Panc1 (cell line): ENCODE data around the gene TBRG4. TPM values are rescaled to one million over a fixed set of nuclear protein-coding genes. Genes with fewer than 3 reads are reported as not detected.

Experiments used
- ATAC-seq: fragments of 200-7000 bp; cut with Tn5 transposase; 2 replicates; pipeline ENCODE4 v1.9.1; 2020; ENCODE audit warnings: mild to moderate bottlenecking, moderate library complexity
- BruUV-seq: library from RNA; stranded (reverse); fragments of 400-500 nt; replicated peaks from 2 replicates; lab custom pipeline; 2021; lab: Mats Ljungman, UMichigan
- CTCF ChIA-PET: fragments of 300-600 bp; sonication (Branson Sonifier 250); formaldehyde crosslinking; loops from one replicate; lab custom pipeline; 2022; ENCODE audit warnings: antibody characterized with exemption; lab: Charles Lee
- POLR2A ChIA-PET: fragments of 300-600 bp; sonication (Branson Sonifier 250); formaldehyde crosslinking; loops from one replicate; lab custom pipeline; 2022; ENCODE audit warnings: antibody characterized with exemption; lab: Charles Lee
- DNase-seq: peaks from one replicate; pipeline ENCODE4 v3.0.0-alpha.2; 2010; ENCODE audit warnings: low read depth, low spot score
- H3K27ac ChIP-seq: 2 replicates; pipeline ENCODE4 v1.5.1; 2011; ENCODE audit warnings: mild to moderate bottlenecking, low read length, inconsistent platforms
- H3K27me3 ChIP-seq: fragments of 200-500 bp; sonication (Bioruptor generic); 2 replicates; pipeline ENCODE4 v1.6.0; 2014; ENCODE audit warnings: low read length, inconsistent platforms; ENCODE audit not compliant: control insufficient read depth, insufficient read depth
- H3K36me3 ChIP-seq: fragments of 200-500 bp; sonication (Bioruptor generic); 2 replicates; pipeline ENCODE4 v1.5.1; 2014; ENCODE audit warnings: inconsistent platforms, mild to moderate bottlenecking, low read length, moderate library complexity; ENCODE audit not compliant: control insufficient read depth, insufficient read depth
- H3K4me1 ChIP-seq: 2 replicates; pipeline ENCODE4 v1.5.1; 2011; ENCODE audit warnings: inconsistent platforms, mild to moderate bottlenecking, low read length, moderate library complexity; ENCODE audit not compliant: control insufficient read depth, insufficient read depth
- H3K4me3 ChIP-seq, 2 experiments: 2 replicates each; pipeline ENCODE4 v1.5.1; 2011 to 2012; ENCODE audit warnings: low read depth in 2 of 2, low read length in 2 of 2, mild to moderate bottlenecking in 2 of 2, inconsistent platforms in 1 of 2, moderate library complexity in 1 of 2
- H3K9me3 ChIP-seq: fragments of 200-500 bp; sonication (Bioruptor generic); 2 replicates; pipeline ENCODE4 v1.5.1; 2014; ENCODE audit warnings: low read depth, mild to moderate bottlenecking, inconsistent platforms, low read length, moderate library complexity; ENCODE audit not compliant: control insufficient read depth, insufficient read depth
- POLR2AphosphoS5 ChIP-seq: IDR thresholded peaks from 2 replicates; pipeline ENCODE4 v1.6.1; 2012; ENCODE audit warnings: mild to moderate bottlenecking, low read depth, low read length, moderate library complexity
- SIN3A ChIP-seq: IDR thresholded peaks from 2 replicates; pipeline ENCODE4 v1.6.1; 2012; ENCODE audit warnings: low read depth, mild to moderate bottlenecking, low read length, moderate library complexity, borderline replicate concordance; ENCODE audit not compliant: insufficient read depth
- TCF7L2 ChIP-seq: IDR thresholded peaks from 2 replicates; pipeline ENCODE4 v1.6.1; 2011; ENCODE audit warnings: mild to moderate bottlenecking, low read depth, low read length, inconsistent platforms
- in situ Hi-C: cut with HindIII; loops from 2 replicates; pipeline ENCODE4 v1.10.0; 2016; ENCODE audit warnings: low sequenced_read_pairs, low pct_unique_long_range_greater_than_20kb
- intact Hi-C: fragments of 100-400 bp; cut with micrococcal nuclease; formaldehyde crosslinking; loops from one replicate; pipeline ENCODE4 v1.10.0; 2022; ENCODE audit not compliant: unreplicated experiment
- total RNA-seq: library from RNA; stranded (reverse); gene quantifications from one replicate; pipeline ENCODE4 v1.2.1, GENCODE V29; 2021; ENCODE audit not compliant: unreplicated experiment
- TF ChIP-seq, protein P1 (sequence below): fragments of 450-650 bp; IDR thresholded peaks from 2 replicates; pipeline ENCODE4 v1.5.1; 2017; ENCODE audit warnings: mild to moderate bottlenecking
- TF ChIP-seq, protein P2 (sequence below), 2 experiments: IDR thresholded peaks; 2 replicates each; pipeline ENCODE4 v1.6.1; 2011 to 2012; ENCODE audit warnings: low read depth in 2 of 2, control low read depth in 1 of 2, low read length in 1 of 2, mild to moderate bottlenecking in 1 of 2, moderate library complexity in 1 of 2; ENCODE audit not compliant: insufficient read depth in 1 of 2

Gene TBRG4
- total RNA-seq, 1 experiment from 2014 or later = 149 TPM

DNA sequence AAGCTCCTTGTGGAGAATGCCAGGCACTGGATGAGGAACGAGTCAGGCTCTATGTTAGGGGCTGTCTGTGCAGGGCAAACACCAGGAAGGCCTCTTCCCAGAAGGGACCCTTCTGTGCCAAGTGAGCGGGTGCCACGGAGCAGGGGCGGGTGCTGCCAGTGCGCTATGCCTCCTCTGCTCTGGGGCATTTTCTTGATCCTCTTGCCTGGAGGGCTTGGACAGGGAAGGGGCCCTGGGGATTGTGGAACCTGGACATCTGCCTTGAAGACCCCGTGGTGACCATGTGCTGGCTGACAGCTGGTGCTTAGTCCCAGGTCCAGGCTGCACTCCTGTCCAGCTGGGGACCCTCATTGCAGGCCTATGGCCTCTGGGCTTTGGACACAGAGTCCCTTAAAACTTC, 15.4 kb upstream of the TBRG4 start:
- Histone ChIP-seq H3K36me3 (no peaks in the 10 kb centered on the region), H3K4me1 (no peaks in the 10 kb centered on the region), H3K27me3 (no peaks in the 10 kb centered on the region), H3K9me3 (no peaks in the 10 kb centered on the region), H3K4me3 (no peak overlapping the region), H3K27ac (no peak overlapping the region)
- DNase-seq (no peak), ATAC-seq (no peak)
- POLR2A ChIA-PET = no interaction called here
- TF ChIP-seq TCF7L2 = no peak
- no peak for TF ChIP-seq SIN3A
- no TSS peak for BruUV-seq
- in situ Hi-C loops = no loop called here
- CTCF ChIA-PET = interaction anchor here (0.6 kb wide), 1 partner anchor 10 kb away, joined by 5 read pairs; no protein-coding TSS in a partner anchor
- intact Hi-C loops = loop anchor here (1.0 kb wide), 1 partner anchor 27 kb away; no protein-coding TSS in a partner anchor

DNA sequence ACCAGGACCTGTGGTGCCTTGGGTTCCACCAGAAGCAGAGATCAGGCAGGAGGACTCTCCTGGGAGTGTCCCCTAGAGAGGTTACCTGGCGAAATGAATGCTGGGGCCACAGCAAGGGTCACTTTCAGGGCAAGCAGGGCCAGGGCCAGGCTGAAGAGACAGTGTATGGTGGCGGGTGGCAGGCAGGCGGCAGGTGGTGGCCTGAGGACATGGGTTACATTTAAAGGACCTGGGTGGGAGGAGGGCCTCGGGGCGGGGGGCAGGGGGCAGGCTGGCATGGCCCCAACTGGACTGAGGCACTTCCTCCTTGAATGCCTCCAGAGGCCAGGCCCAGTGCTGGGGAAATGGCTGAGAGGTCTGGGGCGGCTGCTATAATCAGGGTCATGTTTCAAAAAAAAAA, 14.7 kb upstream of the TBRG4 start:
- in situ Hi-C loops (no loop called here), intact Hi-C loops (loop anchor here (1.0 kb wide), 1 partner anchor 26 kb away; no protein-coding TSS in a partner anchor)
- BruUV-seq = no TSS peak
- POLR2A ChIA-PET = no interaction called here
- H3K9me3 ChIP-seq = no peaks in the 10 kb centered on the region
- H3K27me3 ChIP-seq = no peaks in the 10 kb centered on the region
- no peak for DNase-seq
- H3K4me3 ChIP-seq = no peak overlapping the region
- no peaks in the 10 kb centered on the region for H3K36me3 ChIP-seq
- H3K27ac ChIP-seq = no peak overlapping the region
- no peaks in the 10 kb centered on the region for H3K4me1 ChIP-seq
- no peak for TF ChIP-seq SIN3A
- TF ChIP-seq, protein P1, sequence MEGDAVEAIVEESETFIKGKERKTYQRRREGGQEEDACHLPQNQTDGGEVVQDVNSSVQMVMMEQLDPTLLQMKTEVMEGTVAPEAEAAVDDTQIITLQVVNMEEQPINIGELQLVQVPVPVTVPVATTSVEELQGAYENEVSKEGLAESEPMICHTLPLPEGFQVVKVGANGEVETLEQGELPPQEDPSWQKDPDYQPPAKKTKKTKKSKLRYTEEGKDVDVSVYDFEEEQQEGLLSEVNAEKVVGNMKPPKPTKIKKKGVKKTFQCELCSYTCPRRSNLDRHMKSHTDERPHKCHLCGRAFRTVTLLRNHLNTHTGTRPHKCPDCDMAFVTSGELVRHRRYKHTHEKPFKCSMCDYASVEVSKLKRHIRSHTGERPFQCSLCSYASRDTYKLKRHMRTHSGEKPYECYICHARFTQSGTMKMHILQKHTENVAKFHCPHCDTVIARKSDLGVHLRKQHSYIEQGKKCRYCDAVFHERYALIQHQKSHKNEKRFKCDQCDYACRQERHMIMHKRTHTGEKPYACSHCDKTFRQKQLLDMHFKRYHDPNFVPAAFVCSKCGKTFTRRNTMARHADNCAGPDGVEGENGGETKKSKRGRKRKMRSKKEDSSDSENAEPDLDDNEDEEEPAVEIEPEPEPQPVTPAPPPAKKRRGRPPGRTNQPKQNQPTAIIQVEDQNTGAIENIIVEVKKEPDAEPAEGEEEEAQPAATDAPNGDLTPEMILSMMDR = no peak
- TF ChIP-seq TCF7L2 = no peak
- TF ChIP-seq POLR2AphosphoS5 = no peak
- TF ChIP-seq, protein P2, sequence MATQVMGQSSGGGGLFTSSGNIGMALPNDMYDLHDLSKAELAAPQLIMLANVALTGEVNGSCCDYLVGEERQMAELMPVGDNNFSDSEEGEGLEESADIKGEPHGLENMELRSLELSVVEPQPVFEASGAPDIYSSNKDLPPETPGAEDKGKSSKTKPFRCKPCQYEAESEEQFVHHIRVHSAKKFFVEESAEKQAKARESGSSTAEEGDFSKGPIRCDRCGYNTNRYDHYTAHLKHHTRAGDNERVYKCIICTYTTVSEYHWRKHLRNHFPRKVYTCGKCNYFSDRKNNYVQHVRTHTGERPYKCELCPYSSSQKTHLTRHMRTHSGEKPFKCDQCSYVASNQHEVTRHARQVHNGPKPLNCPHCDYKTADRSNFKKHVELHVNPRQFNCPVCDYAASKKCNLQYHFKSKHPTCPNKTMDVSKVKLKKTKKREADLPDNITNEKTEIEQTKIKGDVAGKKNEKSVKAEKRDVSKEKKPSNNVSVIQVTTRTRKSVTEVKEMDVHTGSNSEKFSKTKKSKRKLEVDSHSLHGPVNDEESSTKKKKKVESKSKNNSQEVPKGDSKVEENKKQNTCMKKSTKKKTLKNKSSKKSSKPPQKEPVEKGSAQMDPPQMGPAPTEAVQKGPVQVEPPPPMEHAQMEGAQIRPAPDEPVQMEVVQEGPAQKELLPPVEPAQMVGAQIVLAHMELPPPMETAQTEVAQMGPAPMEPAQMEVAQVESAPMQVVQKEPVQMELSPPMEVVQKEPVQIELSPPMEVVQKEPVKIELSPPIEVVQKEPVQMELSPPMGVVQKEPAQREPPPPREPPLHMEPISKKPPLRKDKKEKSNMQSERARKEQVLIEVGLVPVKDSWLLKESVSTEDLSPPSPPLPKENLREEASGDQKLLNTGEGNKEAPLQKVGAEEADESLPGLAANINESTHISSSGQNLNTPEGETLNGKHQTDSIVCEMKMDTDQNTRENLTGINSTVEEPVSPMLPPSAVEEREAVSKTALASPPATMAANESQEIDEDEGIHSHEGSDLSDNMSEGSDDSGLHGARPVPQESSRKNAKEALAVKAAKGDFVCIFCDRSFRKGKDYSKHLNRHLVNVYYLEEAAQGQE (IDR thresholded peaks at IDR 0.05; ENCODE audit: insufficient read depth in 1 of 2, low read depth in 2 of 2, low read length in 1 of 2) = no peak
- no peak for ATAC-seq
- CTCF ChIA-PET = interaction anchor here (0.6 kb wide), 1 partner anchor 11 kb away, joined by 5 read pairs; no protein-coding TSS in a partner anchor

DNA sequence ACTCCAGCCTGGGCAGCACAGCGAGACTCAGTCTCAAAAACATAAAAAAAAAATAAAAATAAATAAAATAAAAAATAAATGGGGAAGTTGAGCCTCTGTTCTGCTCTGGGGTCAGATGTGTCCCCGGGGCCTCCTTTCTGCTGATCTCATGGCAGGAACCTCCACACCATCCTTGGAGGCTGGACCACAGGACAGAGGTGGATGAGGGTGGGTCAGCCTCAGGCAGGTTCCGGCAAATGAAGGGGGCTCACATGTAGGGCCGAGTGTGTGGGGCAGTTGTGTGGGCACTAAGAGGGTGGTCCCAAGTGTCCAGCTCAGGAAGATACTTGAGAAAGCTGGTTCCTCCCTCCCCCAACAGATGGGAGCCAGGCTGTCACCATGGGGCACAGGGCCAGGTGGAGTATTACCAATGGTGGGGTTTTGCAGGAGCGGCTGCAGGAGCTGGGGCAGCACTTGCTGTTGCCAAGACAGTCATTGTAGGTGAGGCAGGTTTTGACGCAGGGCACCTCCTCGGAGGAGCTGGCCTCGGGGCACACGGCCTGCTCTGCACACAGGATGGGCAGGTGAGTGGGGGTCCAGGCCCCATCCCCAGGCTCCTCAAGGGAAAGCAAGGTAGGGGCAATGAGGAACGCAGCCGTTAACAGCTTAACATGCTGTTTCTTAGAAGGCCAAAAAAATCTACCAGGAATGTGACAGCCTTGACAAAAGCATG, 13.9 kb upstream of the TBRG4 start:
- Histone ChIP-seq H3K36me3 (no peaks in the 10 kb centered on the region), H3K4me3 (no peak overlapping the region), H3K27me3 (no peaks in the 10 kb centered on the region), H3K4me1 (no peaks in the 10 kb centered on the region), H3K27ac (no peak overlapping the region), H3K9me3 (no peaks in the 10 kb centered on the region)
- intact Hi-C loops = no loop called here
- in situ Hi-C loops = no loop called here
- ATAC-seq (no peak), DNase-seq (no peak)
- TF ChIP-seq POLR2AphosphoS5 (no peak), SIN3A (no peak), TCF7L2 (no peak)
- TF ChIP-seq, protein P2 (IDR thresholded peaks at IDR 0.05; ENCODE audit: insufficient read depth in 1 of 2, low read depth in 2 of 2, low read length in 1 of 2) = no peak
- TF ChIP-seq, protein P1 = no peak
- no TSS peak for BruUV-seq
- ChIA-PET CTCF (interaction anchor here (0.6 kb wide), 1 partner anchor 10 kb away, joined by 3 read pairs; no protein-coding TSS in a partner anchor), POLR2A (no interaction called here)
